K562 (cell line): ENCODE measurements around the gene CHDH. TPM values are rescaled to one million over a fixed set of nuclear protein-coding genes. Genes with fewer than 3 reads are reported as not detected.

ENCODE experiments used
- ATAC-seq: fragments of 200-7000 bp; cut with Tn5 transposase; 3 replicates; pipeline ENCODE4 v1.9.1; 2020; ENCODE audit warnings: moderate library complexity
- BruUV-seq: library from RNA; stranded (reverse); fragments of 400-500 nt; replicated peaks from 2 replicates; lab custom pipeline; 2021; lab: Mats Ljungman, UMichigan
- CTCF ChIA-PET: fragments of 300-600 bp; formaldehyde crosslinking; extraction: SDS; loops from one replicate; lab custom pipeline; 2021; ENCODE audit warnings: low intra/inter-chr PET ratio; lab: Yijun Ruan, JAX
- POLR2A ChIA-PET: fragments of 300-600, 350-650 bp; sonication (Branson Sonifier 250); formaldehyde crosslinking; extraction: SDS; loops from one replicate; lab custom pipeline; 2021; ENCODE audit warnings: antibody characterized with exemption, inconsistent platforms; lab: Yijun Ruan, JAX
- DNase-seq, 4 experiments: peaks; one replicate each; pipeline versions ENCODE4 v3.0.0 to v3.0.0-alpha.2; 2011 to 2018; ENCODE audit warnings: low spot score in 3 of 4, mixed read lengths in 3 of 4; ENCODE audit errors: extremely low read depth in 1 of 4
- FAIRE-seq: peaks from 2 replicates; lab custom pipeline; 2011; peaks lifted over from hg19 to GRCh38; lab: Jason Lieb, UNC
- H2AFZ ChIP-seq: 2 replicates; pipeline ENCODE4 v1.6.0; 2011; ENCODE audit warnings: low read depth, low read length, control low read depth, inconsistent platforms
- H3K27ac ChIP-seq: fragments of 200-600 bp; 3 replicates; pipeline ENCODE4 v1.8.0; 2011; ENCODE audit warnings: low read depth, mild to moderate bottlenecking, control low read depth, inconsistent platforms, low read length, moderate library complexity, mixed read lengths; ENCODE audit errors: extremely low read depth
- H3K27me3 ChIP-seq, 2 experiments: fragments of 300-600 bp in 1 of 2; 2 replicates in 1 of 2; 3 replicates in 1 of 2; pipeline versions ENCODE4 v1.6.0 to v1.8.0; 2011; ENCODE audit warnings: inconsistent platforms in 2 of 2, low read length in 2 of 2, mild to moderate bottlenecking in 1 of 2, mixed read lengths in 1 of 2, moderate library complexity in 1 of 2; ENCODE audit not compliant: control insufficient read depth in 2 of 2, insufficient read depth in 2 of 2
- H3K36me3 ChIP-seq: fragments of 300-600 bp; 3 replicates; pipeline ENCODE4 v1.8.0; 2011; ENCODE audit warnings: mild to moderate bottlenecking, low read length, inconsistent platforms; ENCODE audit not compliant: control insufficient read depth, insufficient read depth
- H3K4me1 ChIP-seq, 2 experiments: fragments of 200-600 bp in 1 of 2; replicated peaks in 1 of 2; 2 replicates in 1 of 2; 3 replicates in 1 of 2; pipeline versions ENCODE4 v1.5.1 to v1.8.0; 2011; ENCODE audit warnings: inconsistent platforms in 2 of 2, low read length in 2 of 2, mild to moderate bottlenecking in 1 of 2, mixed read lengths in 1 of 2, moderate library complexity in 1 of 2; ENCODE audit not compliant: control insufficient read depth in 2 of 2, insufficient read depth in 2 of 2
- H3K4me2 ChIP-seq: 2 replicates; pipeline ENCODE4 v1.6.1; 2011; ENCODE audit warnings: low read length, control low read depth, inconsistent platforms, mixed read lengths; ENCODE audit not compliant: insufficient read depth
- H3K4me3 ChIP-seq: fragments of 200-600 bp; sonication (generic), shearing (Covaris generic); 2 replicates; pipeline ENCODE4 v1.5.1; 2016; ENCODE audit warnings: control low read depth, inconsistent platforms
- H3K79me2 ChIP-seq: fragments of 200-600 bp; 3 replicates; pipeline ENCODE4 v1.8.0; 2011; ENCODE audit warnings: low read length, inconsistent platforms; ENCODE audit not compliant: control insufficient read depth, insufficient read depth
- H3K9ac ChIP-seq, 2 experiments: 2 replicates each; pipeline versions ENCODE4 v1.6.0 to v1.6.1; 2011; ENCODE audit warnings: low read depth in 2 of 2, low read length in 2 of 2, control low read depth in 1 of 2, inconsistent platforms in 1 of 2, mild to moderate bottlenecking in 1 of 2, mixed read lengths in 1 of 2; ENCODE audit not compliant: insufficient read depth in 1 of 2
- H3K9me1 ChIP-seq: one replicate; pipeline ENCODE4 v1.6.0; 2011; ENCODE audit warnings: inconsistent platforms, mild to moderate bottlenecking, low read length, moderate library complexity; ENCODE audit not compliant: control insufficient read depth, insufficient read depth
- H3K9me3 ChIP-seq: replicated peaks from 2 replicates; pipeline ENCODE4 v1.5.1; 2011; ENCODE audit warnings: low read depth, low read length, inconsistent platforms; ENCODE audit not compliant: control insufficient read depth, insufficient read depth
- H4K20me1 ChIP-seq: replicated peaks from 2 replicates; pipeline ENCODE4 v1.6.1; 2011; ENCODE audit warnings: low read length, inconsistent platforms, mixed read lengths; ENCODE audit not compliant: control insufficient read depth, insufficient read depth
- DIDO1 ChIP-seq: fragments of 450-650 bp; IDR thresholded peaks from 2 replicates; pipeline ENCODE4 v1.6.1; 2016; ENCODE audit warnings: low read depth, missing biosample characterization, missing genetic modification characterization
- HDAC2 ChIP-seq: fragments of 450-650 bp; IDR thresholded peaks from 2 replicates; pipeline ENCODE4 v1.6.1; 2016; ENCODE audit warnings: mild to moderate bottlenecking
- KLF1 ChIP-seq: fragments of 450-650 bp; IDR thresholded peaks from 2 replicates; pipeline ENCODE4 v1.6.1; 2016; ENCODE audit warnings: missing genetic modification characterization, missing compliant biosample characterization
- RBFOX2 ChIP-seq: fragments of 200-400 bp; formaldehyde crosslinking; IDR thresholded peaks from 2 replicates; pipeline ENCODE4 v1.6.1; 2017; ENCODE audit warnings: low read depth, mild to moderate bottlenecking, low read length, moderate library complexity
- SAFB ChIP-seq: fragments of 200-400 bp; formaldehyde crosslinking; IDR thresholded peaks from 2 replicates; pipeline ENCODE4 v1.6.1; 2017; ENCODE audit warnings: low read depth, low read length, borderline replicate concordance
- TEAD4 ChIP-seq, 2 experiments: sonication (generic) in 1 of 2; formaldehyde crosslinking in 1 of 2; IDR thresholded peaks; 2 replicates each; pipeline versions ENCODE4 v1.6.1 to v1.8.0; 2012 to 2022; ENCODE audit warnings: borderline replicate concordance in 1 of 2, inconsistent platforms in 1 of 2, low read length in 1 of 2, mild to moderate bottlenecking in 1 of 2, missing genetic modification reagents in 1 of 2
- ZBTB12 ChIP-seq: fragments of 250-450 bp; sonication (Bioruptor Pico); IDR thresholded peaks from 2 replicates; pipeline ENCODE4 v1.4.0; 2020
- ZBTB49 ChIP-seq: sonication (generic); formaldehyde crosslinking; IDR thresholded peaks from 2 replicates; pipeline ENCODE4 v1.8.0; 2022; ENCODE audit warnings: missing genetic modification reagents, mild to moderate bottlenecking, borderline replicate concordance
- ZFPM2 ChIP-seq: fragments of 250-450 bp; sonication (Bioruptor Pico); IDR thresholded peaks from 2 replicates; pipeline ENCODE4 v1.5.1; 2022; ENCODE audit warnings: mild to moderate bottlenecking
- ZNF280A ChIP-seq: fragments of 450-650 bp; IDR thresholded peaks from 2 replicates; pipeline ENCODE4 v1.6.1; 2018; ENCODE audit warnings: mild to moderate bottlenecking, low read depth; ENCODE audit not compliant: partially characterized antibody
- ZNF398 ChIP-seq: fragments of 250-450 bp; sonication (Bioruptor Pico); IDR thresholded peaks from 2 replicates; pipeline ENCODE4 v1.8.0; 2021; ENCODE audit warnings: moderate library complexity, mild to moderate bottlenecking, inconsistent platforms
- ZNF511 ChIP-seq: sonication (generic); formaldehyde crosslinking; IDR thresholded peaks from 2 replicates; pipeline ENCODE4 v1.8.0; 2022; ENCODE audit warnings: mild to moderate bottlenecking, missing genetic modification reagents
- ZNF699 ChIP-seq: fragments of 250-450 bp; sonication (Bioruptor Pico); IDR thresholded peaks from 2 replicates; pipeline ENCODE4 v1.8.0; 2021; ENCODE audit warnings: mild to moderate bottlenecking, moderate library complexity; ENCODE audit not compliant: insufficient replicate concordance
- WGBS: fragments of 100-300 bp; shearing (Covaris generic); methylation state at CpG from one replicate; pipeline ENCODE4 v1.1.6; 2016; ENCODE audit warnings: low coverage, mixed read lengths; ENCODE audit not compliant: insufficient coverage; ENCODE audit errors: missing lambda C conversion rate; 5-methylcytosine and 5-hydroxymethylcytosine counted together
- in situ Hi-C: fragments of 300-500 bp; cut with MboI; formaldehyde crosslinking; loops from 4 replicates; pipeline ENCODE4 v1.15.0; 2018; ENCODE audit warnings: inconsistent platforms, mixed read lengths
- intact Hi-C: fragments of 100-400 bp; cut with micrococcal nuclease; formaldehyde crosslinking; loops from 2 replicates; pipeline ENCODE4 v1.14.2; 2022
- polyA plus RNA-seq, 8 experiments: library from polyadenylated mRNA; depleted of rRNA in 4 of 8; stranded (reverse) in 5 of 8; unstranded in 3 of 8; fragments of >200 nt; fragmentation: Nextera tagmentation in 2 of 8; fragmentation: Illumina TruSeq in 1 of 8; extraction: Ambion mirVana in 2 of 8; extraction: Trizol in 1 of 8; gene quantifications; 2 replicates each; pipeline versions ENCODE4 v1.2.1 to v1.2.3, GENCODE V29; 2011 to 2014; ENCODE audit warnings: inconsistent platforms in 1 of 8, missing spikeins in 1 of 8
- total RNA-seq, 7 experiments: library from RNA; depleted of rRNA in 6 of 7; stranded (reverse); fragments of >200 nt in 6 of 7; fragmentation: Illumina TruSeq in 2 of 7; extraction: Trizol in 2 of 7; gene quantifications; 2 replicates each; pipeline versions ENCODE4 v1.2.1 to v1.2.3, GENCODE V29; 2011 to 2021; ENCODE audit warnings: low replicate concordance in 1 of 7

The CHDH gene
- total and polyA plus RNA-seq, 9 of the 15 experiments (the other 6 are each of a cell fraction or from before 2014, with no cell fraction given) = 0.06 to 1.9 (median 0.46) TPM

- TF ChIP-seq ZNF398 (CRISPR knock-in tag) = no peak
- TF ChIP-seq KLF1 (tag) = no peak
- no peak for TF ChIP-seq DIDO1 (tag)
Measured at GRCh38 chr3:53885239-53885638, 39.0 kb upstream of the CHDH start (continued).

GRCh38 chr3:53884623-53885022, 38.4 kb upstream of the CHDH start:
- Histone ChIP-seq H3K9me1 (peaks cover 2% of the 10 kb centered on the region), H3K4me3 (no peak overlapping the region), H3K27ac (no peak overlapping the region), H3K9ac (no peak overlapping the region), H3K4me2 (no peak overlapping the region), H3K36me3 (peaks cover 41% of the 10 kb centered on the region), H3K27me3 (no peaks in the 10 kb centered on the region), H4K20me1 (0 out of 2 replicates have a peak, but pooled peaks cover 10% of the 10 kb centered on the region), H3K4me1 (peaks cover 5 to 14% of the 10 kb centered on the region in 2 experiments; a peak in 4 of 5 replicates), H3K9me3 (no peaks in the 10 kb centered on the region), H3K79me2 (peaks cover 20% of the 10 kb centered on the region), H2AFZ (no peak overlapping the region)
- in situ Hi-C loops = no loop called here
- BruUV-seq = no TSS peak
- 95% methylated on average over 9 of the region's 11 CpGs for WGBS
- ATAC-seq (no peak), DNase-seq (no peak), FAIRE-seq (no peak)
- POLR2A ChIA-PET = no interaction called here
- intact Hi-C loops = no loop called here
- CTCF ChIA-PET = no interaction called here
- TF ChIP-seq ZNF280A = no peak
- TF ChIP-seq ZNF699 (CRISPR knock-in tag) = no peak
- no peak for TF ChIP-seq ZFPM2 (CRISPR knock-in tag)
- no peak for TF ChIP-seq ZBTB49 (CRISPR knock-in tag)
- TF ChIP-seq ZNF511 (CRISPR knock-in tag) = no peak
- no peak for TF ChIP-seq TEAD4 (IDR thresholded peaks at IDR 0.05; ENCODE audit: low read length)
- no peak for TF ChIP-seq TEAD4 (CRISPR knock-in tag; IDR thresholded peaks at IDR 0.05; ENCODE audit: borderline replicate concordance)
- no peak for TF ChIP-seq SAFB
- TF ChIP-seq ZBTB12 (CRISPR knock-in tag) = no peak
- no peak for TF ChIP-seq RBFOX2
- no peak for TF ChIP-seq HDAC2
